Measurements from ENCODE around the gene OR5AP2. TPM values are rescaled to one million over a fixed set of nuclear protein-coding genes. Genes with fewer than 3 reads are reported as not detected.

OR5AP2 gene
- total and polyA plus RNA-seq, 4 donors, result not detected

GRCh38 chr11:56637500-56637899, 4.7 kb downstream of the OR5AP2 start:
- no peaks in the 10 kb centered on the region for H3K9me3 ChIP-seq (ENCODE audit: control insufficient read depth in 4 of 4, low read length in 3 of 4)
- no peak overlapping the region for H3K9ac ChIP-seq (ENCODE audit: low read depth in 1 of 2, low read length in 2 of 2)
- TF ChIP-seq TAF1 (conservative IDR thresholded peaks at IDR 0.05) (no peak), HNF4G (IDR thresholded peaks at IDR 0.05) (no peak), FOXA1 (IDR thresholded peaks at IDR 0.05) (no peak), CTCF (IDR thresholded peaks at IDR 0.05; ENCODE audit: low read depth, low read length, missing input control) (no peak), HNF4A (conservative IDR thresholded peaks at IDR 0.05) (no peak), NR2F2 (IDR thresholded peaks at IDR 0.05) (no peak), RXRA (IDR thresholded peaks at IDR 0.05) (no peak), YY1 (IDR thresholded peaks at IDR 0.05) (no peak), SP1 (IDR thresholded peaks at IDR 0.05) (no peak), ZBTB33 (IDR thresholded peaks at IDR 0.05) (no peak), RAD21 (IDR thresholded peaks at IDR 0.05) (no peak)
- no peaks in the 10 kb centered on the region for H3K27me3 ChIP-seq (ENCODE audit: control insufficient read depth in 4 of 4, insufficient read depth in 4 of 4, low read length in 3 of 4)
- H3K4me1 ChIP-seq (ENCODE audit: control insufficient read depth in 4 of 4, insufficient read depth in 4 of 4, low read length in 3 of 4), result no peaks in the 10 kb centered on the region
- H3K27ac ChIP-seq (ENCODE audit: low read depth in 1 of 2, low read length in 2 of 2), result no peak overlapping the region
- DNase-seq (ENCODE audit: low spot score), result no peak
- H3K36me3 ChIP-seq (ENCODE audit: control insufficient read depth in 4 of 4, insufficient read depth in 3 of 4, low read depth in 1 of 4, low read length in 3 of 4), result no peaks in the 10 kb centered on the region
- 61% methylated on average over 3 of the region's 3 CpGs for WGBS
- H3K4me3 ChIP-seq (ENCODE audit: low read depth in 1 of 3, low read length in 3 of 3), result no peak overlapping the region

- peaks cover 0 to 2% (median 0%) of the 10 kb centered on the region in 4 donors for H3K27me3 ChIP-seq (ENCODE audit: control insufficient read depth in 4 of 4, insufficient read depth in 4 of 4, low read length in 3 of 4)
- no peak for DNase-seq (ENCODE audit: low spot score)
- 64% methylated on average over 2 of the region's 2 CpGs for WGBS
Observed at GRCh38 chr11:56636861-56637260, 5.4 kb downstream of the OR5AP2 start.

More at GRCh38 chr11:56636861-56637260, 5.4 kb downstream of the OR5AP2 start:
- H3K36me3 ChIP-seq (ENCODE audit: control insufficient read depth in 4 of 4, insufficient read depth in 3 of 4, low read depth in 1 of 4, low read length in 3 of 4), result no peaks in the 10 kb centered on the region
- TF ChIP-seq FOXA1 (IDR thresholded peaks at IDR 0.05) (no peak), RAD21 (IDR thresholded peaks at IDR 0.05) (no peak), RXRA (IDR thresholded peaks at IDR 0.05) (no peak), YY1 (IDR thresholded peaks at IDR 0.05) (no peak), CTCF (IDR thresholded peaks at IDR 0.05; ENCODE audit: low read depth, low read length, missing input control) (no peak), HNF4G (IDR thresholded peaks at IDR 0.05) (no peak), JUND (IDR thresholded peaks at IDR 0.05) (no peak), EGR1 (IDR thresholded peaks at IDR 0.05; ENCODE audit: low read depth in 2 of 2) (no peak), GABPA (IDR thresholded peaks at IDR 0.05 in 1 of 2, conservative IDR thresholded peaks at IDR 0.05 in 1 of 2) (no peak), MAX (IDR thresholded peaks at IDR 0.05) (no peak), NR2F2 (IDR thresholded peaks at IDR 0.05) (no peak), HNF4A (conservative IDR thresholded peaks at IDR 0.05) (no peak), SP1 (IDR thresholded peaks at IDR 0.05) (no peak), ZBTB33 (IDR thresholded peaks at IDR 0.05) (no peak), FOXA2 (IDR thresholded peaks at IDR 0.05) (no peak), ATF3 (IDR thresholded peaks at IDR 0.05) (no peak), TAF1 (conservative IDR thresholded peaks at IDR 0.05) (no peak), REST (IDR thresholded peaks at IDR 0.05) (no peak)
- H3K9me3 ChIP-seq (ENCODE audit: control insufficient read depth in 4 of 4, low read length in 3 of 4), result no peaks in the 10 kb centered on the region
- H3K4me1 ChIP-seq (ENCODE audit: control insufficient read depth in 4 of 4, insufficient read depth in 4 of 4, low read length in 3 of 4), result no peaks in the 10 kb centered on the region
- no peak overlapping the region for H3K4me3 ChIP-seq (ENCODE audit: low read depth in 1 of 3, low read length in 3 of 3)
- H3K9ac ChIP-seq (ENCODE audit: low read depth in 1 of 2, low read length in 2 of 2), result no peak overlapping the region
- H3K27ac ChIP-seq (ENCODE audit: low read depth in 1 of 2, low read length in 2 of 2), result no peak overlapping the region

Data from liver (tissue), 9 donors.